Measurements from ENCODE around the gene SLC4A7.

SLC4A7 gene

GRCh38 chr3:27323087-27323570 is 161.1 kb downstream of the SLC4A7 start:
- Histone ChIP-seq H3K27me3 (ENCODE audit: insufficient read depth, poor library complexity, severe bottlenecking) (no peaks in the 10 kb centered on the region), H3K4me3 (replicated peaks; ENCODE audit: insufficient read depth, low read length) (no peak overlapping the region), H3K27ac (replicated peaks) (no peak overlapping the region)
- TF ChIP-seq, protein P1, sequence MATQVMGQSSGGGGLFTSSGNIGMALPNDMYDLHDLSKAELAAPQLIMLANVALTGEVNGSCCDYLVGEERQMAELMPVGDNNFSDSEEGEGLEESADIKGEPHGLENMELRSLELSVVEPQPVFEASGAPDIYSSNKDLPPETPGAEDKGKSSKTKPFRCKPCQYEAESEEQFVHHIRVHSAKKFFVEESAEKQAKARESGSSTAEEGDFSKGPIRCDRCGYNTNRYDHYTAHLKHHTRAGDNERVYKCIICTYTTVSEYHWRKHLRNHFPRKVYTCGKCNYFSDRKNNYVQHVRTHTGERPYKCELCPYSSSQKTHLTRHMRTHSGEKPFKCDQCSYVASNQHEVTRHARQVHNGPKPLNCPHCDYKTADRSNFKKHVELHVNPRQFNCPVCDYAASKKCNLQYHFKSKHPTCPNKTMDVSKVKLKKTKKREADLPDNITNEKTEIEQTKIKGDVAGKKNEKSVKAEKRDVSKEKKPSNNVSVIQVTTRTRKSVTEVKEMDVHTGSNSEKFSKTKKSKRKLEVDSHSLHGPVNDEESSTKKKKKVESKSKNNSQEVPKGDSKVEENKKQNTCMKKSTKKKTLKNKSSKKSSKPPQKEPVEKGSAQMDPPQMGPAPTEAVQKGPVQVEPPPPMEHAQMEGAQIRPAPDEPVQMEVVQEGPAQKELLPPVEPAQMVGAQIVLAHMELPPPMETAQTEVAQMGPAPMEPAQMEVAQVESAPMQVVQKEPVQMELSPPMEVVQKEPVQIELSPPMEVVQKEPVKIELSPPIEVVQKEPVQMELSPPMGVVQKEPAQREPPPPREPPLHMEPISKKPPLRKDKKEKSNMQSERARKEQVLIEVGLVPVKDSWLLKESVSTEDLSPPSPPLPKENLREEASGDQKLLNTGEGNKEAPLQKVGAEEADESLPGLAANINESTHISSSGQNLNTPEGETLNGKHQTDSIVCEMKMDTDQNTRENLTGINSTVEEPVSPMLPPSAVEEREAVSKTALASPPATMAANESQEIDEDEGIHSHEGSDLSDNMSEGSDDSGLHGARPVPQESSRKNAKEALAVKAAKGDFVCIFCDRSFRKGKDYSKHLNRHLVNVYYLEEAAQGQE (IDR thresholded peaks at IDR 0.05; ENCODE audit: insufficient replicate concordance, low read depth), result no peak
- TF ChIP-seq SPI1 (IDR thresholded peaks at IDR 0.05; ENCODE audit: borderline replicate concordance, low read depth), result no peak
- no peak for TF ChIP-seq POLR2AphosphoS5 (IDR thresholded peaks at IDR 0.05; ENCODE audit: low read depth)
- TF ChIP-seq GABPA (IDR thresholded peaks at IDR 0.05; ENCODE audit: low read depth), result no peak
- TF ChIP-seq, protein P2, sequence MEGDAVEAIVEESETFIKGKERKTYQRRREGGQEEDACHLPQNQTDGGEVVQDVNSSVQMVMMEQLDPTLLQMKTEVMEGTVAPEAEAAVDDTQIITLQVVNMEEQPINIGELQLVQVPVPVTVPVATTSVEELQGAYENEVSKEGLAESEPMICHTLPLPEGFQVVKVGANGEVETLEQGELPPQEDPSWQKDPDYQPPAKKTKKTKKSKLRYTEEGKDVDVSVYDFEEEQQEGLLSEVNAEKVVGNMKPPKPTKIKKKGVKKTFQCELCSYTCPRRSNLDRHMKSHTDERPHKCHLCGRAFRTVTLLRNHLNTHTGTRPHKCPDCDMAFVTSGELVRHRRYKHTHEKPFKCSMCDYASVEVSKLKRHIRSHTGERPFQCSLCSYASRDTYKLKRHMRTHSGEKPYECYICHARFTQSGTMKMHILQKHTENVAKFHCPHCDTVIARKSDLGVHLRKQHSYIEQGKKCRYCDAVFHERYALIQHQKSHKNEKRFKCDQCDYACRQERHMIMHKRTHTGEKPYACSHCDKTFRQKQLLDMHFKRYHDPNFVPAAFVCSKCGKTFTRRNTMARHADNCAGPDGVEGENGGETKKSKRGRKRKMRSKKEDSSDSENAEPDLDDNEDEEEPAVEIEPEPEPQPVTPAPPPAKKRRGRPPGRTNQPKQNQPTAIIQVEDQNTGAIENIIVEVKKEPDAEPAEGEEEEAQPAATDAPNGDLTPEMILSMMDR (IDR thresholded peaks at IDR 0.05; ENCODE audit: insufficient read depth, low read length), result no peak
- DNase-seq (ENCODE audit: low read depth in 1 of 2, low spot score in 1 of 2), result no peak

Data from HL-60 (cell line).